Measurements from ENCODE around the gene ARRB2. TPM values are rescaled to one million over a fixed set of nuclear protein-coding genes. Genes with fewer than 3 reads are reported as not detected.
A peak's percentile ranks its signal among the peaks of the same experiment; 100 is the strongest.

Gene ARRB2
- total and polyA plus RNA-seq, 2 of the 13 experiments (the other 11 are each of a cell fraction or from before 2014, with no cell fraction given) = 21.5 to 49.2 TPM

GRCh38 chr17:4739122-4740024, 28.9 kb downstream of the ARRB2 start, which contains the start of the genes CXCL16 and ZMYND15 (continued):
- TF ChIP-seq ZNF318 (CRISPR knock-in tag; IDR thresholded peaks at IDR 0.05) (no peak; the same call in 1 of the 2 replicates), ZNF776 (CRISPR knock-in tag; IDR thresholded peaks at IDR 0.05) (peak; percentile 76), KDM5A (IDR thresholded peaks at IDR 0.05; ENCODE audit: borderline replicate concordance, low read length) (no peak), TBX2 (CRISPR knock-in tag; IDR thresholded peaks at IDR 0.05; ENCODE audit: borderline replicate concordance) (peak; percentile 58; the same call in 1 of the 2 replicates), ZNF562 (CRISPR knock-in tag; IDR thresholded peaks at IDR 0.05; ENCODE audit: borderline replicate concordance) (no peak), AGO2 (optimal IDR thresholded peaks at IDR 0.05; ENCODE audit: low read depth, low read length) (peak; percentile 52), BRD4 (CRISPR knock-in tag; IDR thresholded peaks at IDR 0.05) (no peak), SNAPC4 (CRISPR knock-in tag; IDR thresholded peaks at IDR 0.05) (no peak), ZNF17 (CRISPR knock-in tag; IDR thresholded peaks at IDR 0.05) (no peak), TOPORS (CRISPR knock-in tag; IDR thresholded peaks at IDR 0.05) (no peak), SIX1 (CRISPR knock-in tag; IDR thresholded peaks at IDR 0.05; ENCODE audit: borderline replicate concordance) (no peak)
- TF ChIP-seq, protein P1, sequence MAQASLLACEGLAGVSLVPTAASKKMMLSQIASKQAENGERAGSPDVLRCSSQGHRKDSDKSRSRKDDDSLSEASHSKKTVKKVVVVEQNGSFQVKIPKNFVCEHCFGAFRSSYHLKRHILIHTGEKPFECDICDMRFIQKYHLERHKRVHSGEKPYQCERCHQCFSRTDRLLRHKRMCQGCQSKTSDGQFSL (CRISPR knock-in tag; IDR thresholded peaks at IDR 0.05) = no peak
- TF ChIP-seq, protein P2, sequence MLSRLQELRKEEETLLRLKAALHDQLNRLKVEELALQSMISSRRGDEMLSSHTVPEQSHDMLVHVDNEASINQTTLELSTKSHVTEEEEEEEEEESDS (CRISPR knock-in tag; IDR thresholded peaks at IDR 0.05; ENCODE audit: borderline replicate concordance) = no peak

Data from HepG2 (cell line).